HepG2 (cell line): ENCODE measurements around the gene EFCAB11. TPM values are rescaled to one million over a fixed set of nuclear protein-coding genes. Genes with fewer than 3 reads are reported as not detected.

Experiments
- ATAC-seq: fragments of 200-7000 bp; cut with Tn5 transposase; 3 replicates; pipeline ENCODE4 v1.9.1; 2020; ENCODE audit warnings: mild to moderate bottlenecking, moderate library complexity
- BruUV-seq: library from RNA; stranded (reverse); fragments of 400-500 nt; replicated peaks from 2 replicates; lab custom pipeline; 2021; lab: Mats Ljungman, UMichigan
- CTCF ChIA-PET: fragments of 300-600 bp; formaldehyde crosslinking; extraction: SDS; loops from one replicate; lab custom pipeline; 2021; ENCODE audit warnings: low total read pairs, inconsistent platforms, low intra/inter-chr PET ratio; lab: Yijun Ruan, JAX
- POLR2A ChIA-PET: fragments of 350-600 bp; sonication (Branson Sonifier 250); formaldehyde crosslinking; loops from one replicate; lab custom pipeline; 2020; ENCODE audit warnings: antibody characterized with exemption, inconsistent platforms; lab: Yijun Ruan, JAX
- DNase-seq: peaks from one replicate; pipeline ENCODE4 v3.0.0-alpha.2; 2015; ENCODE audit warnings: low spot score
- FAIRE-seq: peaks from 3 replicates; lab custom pipeline; 2011; peaks lifted over from hg19 to GRCh38; lab: Jason Lieb, UNC
- H2AFZ ChIP-seq: one replicate; pipeline ENCODE4 v1.6.1; 2011; ENCODE audit warnings: low read length, inconsistent platforms
- H3K27ac ChIP-seq: fragments of 300-600 bp; 3 replicates; pipeline ENCODE4 v1.8.0; 2011; ENCODE audit warnings: mixed run types, mild to moderate bottlenecking, mixed read lengths, low read length, inconsistent platforms; ENCODE audit not compliant: insufficient read depth; ENCODE audit errors: extremely low read length
- H3K27me3 ChIP-seq, 2 experiments: fragments of 200-600 bp in 1 of 2; 2 replicates in 1 of 2; 3 replicates in 1 of 2; pipeline versions ENCODE4 v1.6.0 to v1.8.0; 2011; ENCODE audit warnings: low read length in 2 of 2, mild to moderate bottlenecking in 2 of 2, moderate library complexity in 2 of 2, inconsistent platforms in 1 of 2; ENCODE audit not compliant: insufficient read depth in 2 of 2, control insufficient read depth in 1 of 2
- H3K36me3 ChIP-seq, 2 experiments: fragments of 200-600 bp in 1 of 2; replicated peaks in 1 of 2; 2 replicates in 1 of 2; 3 replicates in 1 of 2; pipeline versions ENCODE4 v1.5.1 to v1.8.0; 2011; ENCODE audit warnings: low read length in 2 of 2, inconsistent platforms in 1 of 2; ENCODE audit not compliant: insufficient read depth in 2 of 2, control insufficient read depth in 1 of 2
- H3K4me1 ChIP-seq: 2 replicates; pipeline ENCODE4 v1.5.1; 2012; ENCODE audit warnings: low read length, inconsistent platforms; ENCODE audit not compliant: insufficient read depth
- H3K4me2 ChIP-seq: 2 replicates; pipeline ENCODE4 v1.6.0; 2011; ENCODE audit warnings: low read depth, low read length, inconsistent platforms
- H3K4me3 ChIP-seq, 3 experiments: fragments of 200-600 bp in 1 of 3; sonication (generic), shearing (Covaris generic) in 1 of 3; replicated peaks in 1 of 3; 2 replicates each; pipeline ENCODE4 v1.5.1; 2011 to 2016; ENCODE audit warnings: low read length in 3 of 3, inconsistent platforms in 2 of 3, low read depth in 2 of 3, mild to moderate bottlenecking in 2 of 3, control low read depth in 1 of 3, mixed read lengths in 1 of 3; ENCODE audit not compliant: insufficient read depth in 1 of 3
- H3K79me2 ChIP-seq: one replicate; pipeline ENCODE4 v1.6.1; 2011; ENCODE audit warnings: low read length, inconsistent platforms; ENCODE audit not compliant: insufficient read depth
- H3K9ac ChIP-seq: 2 replicates; pipeline ENCODE4 v1.6.0; 2011; ENCODE audit warnings: mild to moderate bottlenecking, low read depth, low read length, inconsistent platforms; ENCODE audit not compliant: insufficient read depth
- H3K9me3 ChIP-seq: 2 replicates; pipeline ENCODE4 v1.5.1; 2012; ENCODE audit warnings: mild to moderate bottlenecking, low read length
- H4K20me1 ChIP-seq: 2 replicates; pipeline ENCODE4 v1.6.0; 2011; ENCODE audit warnings: inconsistent platforms, mild to moderate bottlenecking, low read length, moderate library complexity; ENCODE audit not compliant: insufficient read depth
- FOXK2 ChIP-seq: fragments of 450-650 bp; IDR thresholded peaks from 2 replicates; pipeline ENCODE4 v1.6.1; 2016
- HOXA7 ChIP-seq: sonication (generic); formaldehyde crosslinking; IDR thresholded peaks from 2 replicates; pipeline ENCODE4 v1.8.1; 2022; ENCODE audit warnings: mild to moderate bottlenecking, missing genetic modification reagents, moderate library complexity
- KDM1A ChIP-seq: IDR thresholded peaks from 2 replicates; pipeline ENCODE4 v1.6.1; 2016; ENCODE audit warnings: missing compliant biosample characterization
- MAFK ChIP-seq, 2 experiments: IDR thresholded peaks in 1 of 2; conservative IDR thresholded peaks in 1 of 2; 2 replicates each; pipeline ENCODE4 v1.6.1; 2011; ENCODE audit warnings: improper control_type of control experiment in 2 of 2, low read length in 2 of 2
- MED13 ChIP-seq: sonication (generic); formaldehyde crosslinking; IDR thresholded peaks from 2 replicates; pipeline ENCODE4 v1.5.0; 2020; ENCODE audit warnings: missing genetic modification reagents
- MNT ChIP-seq: fragments of 450-650 bp; IDR thresholded peaks from 2 replicates; pipeline ENCODE4 v1.6.1; 2016
- PAF1 ChIP-seq: IDR thresholded peaks from 2 replicates; pipeline ENCODE4 v1.6.1; 2016; ENCODE audit warnings: missing genetic modification reagents, missing compliant biosample characterization
- SKIL ChIP-seq: sonication (generic); formaldehyde crosslinking; IDR thresholded peaks from 2 replicates; pipeline ENCODE4 v1.8.0; 2022; ENCODE audit warnings: missing genetic modification reagents, mild to moderate bottlenecking, moderate library complexity, borderline replicate concordance
- SOX6 ChIP-seq, 2 experiments: fragments of 450-650 bp in 1 of 2; sonication (generic) in 1 of 2; formaldehyde crosslinking in 1 of 2; IDR thresholded peaks; 2 replicates each; pipeline versions ENCODE4 v1.4.0 to v1.6.1; 2017 to 2020; ENCODE audit warnings: antibody characterized with exemption in 1 of 2, mild to moderate bottlenecking in 1 of 2, missing genetic modification reagents in 1 of 2
- SYNCRIP ChIP-seq: fragments of 200-400 bp; formaldehyde crosslinking; IDR thresholded peaks from 2 replicates; pipeline ENCODE4 v1.6.1; 2018; ENCODE audit warnings: mild to moderate bottlenecking, low read depth, low read length; ENCODE audit not compliant: insufficient read depth
- TCF7 ChIP-seq: sonication (generic); IDR thresholded peaks from 2 replicates; pipeline ENCODE4 v1.6.1; 2016; ENCODE audit warnings: antibody characterized with exemption, low read depth
- ZNF136 ChIP-seq: sonication (generic); formaldehyde crosslinking; IDR thresholded peaks from 2 replicates; pipeline ENCODE4 v1.8.1; 2022; ENCODE audit warnings: low read depth, mild to moderate bottlenecking, moderate library complexity, missing genetic modification reagents
- ZNF512 ChIP-seq: sonication (generic); formaldehyde crosslinking; IDR thresholded peaks from 2 replicates; pipeline ENCODE4 v1.4.0; 2020; ENCODE audit warnings: mild to moderate bottlenecking, missing genetic modification reagents
- WGBS: methylation state at CpG from one replicate; pipeline ENCODE4 v1.1.6; 2017; ENCODE audit warnings: low lambda C conversion rate; 5-methylcytosine and 5-hydroxymethylcytosine counted together
- in situ Hi-C: cut with HindIII; loops from 2 replicates; pipeline ENCODE4 v1.10.0; 2017; ENCODE audit warnings: low pct_unique_long_range_greater_than_20kb; ENCODE audit not compliant: extremely low pct_ligation_motif_present
- intact Hi-C: fragments of 100-400 bp; cut with micrococcal nuclease; formaldehyde crosslinking; loops from one replicate; pipeline ENCODE4 v1.10.0; 2022; ENCODE audit not compliant: unreplicated experiment
- polyA plus RNA-seq, 8 experiments: library from polyadenylated mRNA; depleted of rRNA in 3 of 8; stranded (reverse) in 7 of 8; unstranded in 1 of 8; fragments of >200 nt; fragmentation: Illumina TruSeq in 4 of 8; extraction: Trizol in 4 of 8; gene quantifications; 2 replicates each; pipeline versions ENCODE4 v1.2.1 to v1.2.3, GENCODE V29; 2011 to 2016; ENCODE audit warnings: low read depth in 4 of 8, missing spikeins in 1 of 8, mixed read lengths in 1 of 8; ENCODE audit not compliant: insufficient read depth in 1 of 8
- total RNA-seq, 5 experiments: library from RNA; depleted of rRNA; stranded (reverse); fragments of >200 nt; fragmentation: Illumina TruSeq; extraction: Trizol; gene quantifications; 2 replicates each; pipeline ENCODE4 v1.2.3, GENCODE V29; 2016; ENCODE audit warnings: low read depth in 1 of 5

Gene EFCAB11
- total and polyA plus RNA-seq, 2 of the 13 experiments (the other 11 are each of a cell fraction or from before 2014, with no cell fraction given): 8.2 to 31.5 TPM

- ChIA-PET POLR2A (no interaction called here), CTCF (no interaction called here)
- TF ChIP-seq SOX6 (IDR thresholded peaks at IDR 0.05) (no peak), SOX6 (CRISPR knock-in tag; IDR thresholded peaks at IDR 0.05) (no peak), PAF1 (CRISPR knock-in tag) (no peak), FOXK2 (no peak), ZNF136 (CRISPR knock-in tag) (no peak), SKIL (no peak), MAFK (conservative IDR thresholded peaks at IDR 0.05 in 1 of 2, IDR thresholded peaks at IDR 0.05 in 1 of 2; ENCODE audit: low read length in 2 of 2) (no peak), KDM1A (CRISPR knock-in tag) (no peak), TCF7 (no peak), HOXA7 (CRISPR knock-in tag) (no peak), MED13 (CRISPR knock-in tag) (no peak), ZNF512 (CRISPR knock-in tag) (no peak), MNT (no peak), SYNCRIP (no peak)
These were observed 161.8 kb downstream of the EFCAB11 start for GRCh38 chr14:89792489-89793366.

More at GRCh38 chr14:89792489-89793366, 161.8 kb downstream of the EFCAB11 start:
- ATAC-seq: no peak
- no TSS peak for BruUV-seq
- Histone ChIP-seq H3K27ac (no peak overlapping the region), H3K9me3 (no peaks in the 10 kb centered on the region), H4K20me1 (no peaks in the 10 kb centered on the region), H3K79me2 (no peaks in the 10 kb centered on the region), H3K4me2 (no peak overlapping the region), H3K4me1 (no peaks in the 10 kb centered on the region), H3K36me3 (peaks cover 2 to 3% of the 10 kb centered on the region in 2 experiments; a peak in 1 of 5 replicates), H2AFZ (no peak overlapping the region), H3K27me3 (no peaks in the 10 kb centered on the region), H3K9ac (no peak overlapping the region), H3K4me3 (no peak overlapping the region)
- no peak for DNase-seq
- in situ Hi-C loops (no loop called here), intact Hi-C loops (no loop called here)
- FAIRE-seq: no peak
- WGBS: 88% methylated on average over 12 of the region's 12 CpGs
